HTERT RPE-1 (cell line): ENCODE measurements around the gene HOXA10.

Experiments used
- in situ Hi-C: fragments of 300-500 bp; cut with MboI; formaldehyde crosslinking; loops from 4 replicates; pipeline ENCODE4 v1.14.3; 2020; ENCODE audit warnings: low sequenced_read_pairs

HOXA10 gene

DNA sequence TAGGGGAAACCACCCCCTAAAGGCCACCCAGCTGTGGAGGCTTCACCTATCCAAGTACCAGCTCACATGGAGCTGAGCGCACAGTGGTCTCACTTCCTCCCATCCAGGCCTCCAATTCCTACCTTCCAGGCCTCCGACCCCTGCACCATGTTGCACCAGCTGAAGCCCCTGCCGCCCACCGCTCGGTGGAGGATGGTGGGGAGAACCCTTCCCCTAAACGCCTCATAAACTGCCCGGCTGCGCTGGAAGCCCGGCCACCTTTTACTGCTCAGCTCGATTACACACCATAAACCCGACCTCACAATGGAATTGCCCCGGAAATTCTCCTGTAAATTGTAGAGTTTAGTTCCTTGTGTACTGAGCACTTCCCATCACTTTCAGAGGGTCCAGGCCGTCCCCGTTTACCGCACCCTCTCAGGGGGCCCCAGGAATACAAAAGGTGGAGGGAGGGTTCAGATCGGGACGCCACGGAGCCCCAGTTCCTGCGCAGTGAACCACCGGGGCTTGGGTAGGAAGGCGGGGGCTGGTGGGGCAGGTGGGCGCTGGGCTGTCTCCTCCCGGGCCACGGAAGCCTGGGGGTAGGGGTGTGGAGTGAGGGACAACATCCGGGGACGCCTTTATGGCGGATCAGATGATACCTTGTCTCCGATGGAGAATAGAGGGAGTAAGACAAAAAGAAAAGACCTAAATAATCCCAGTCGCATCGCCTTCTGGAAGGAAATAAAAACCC, 16.3 kb downstream of the HOXA10 start:
- in situ Hi-C loops = no loop called here

DNA sequence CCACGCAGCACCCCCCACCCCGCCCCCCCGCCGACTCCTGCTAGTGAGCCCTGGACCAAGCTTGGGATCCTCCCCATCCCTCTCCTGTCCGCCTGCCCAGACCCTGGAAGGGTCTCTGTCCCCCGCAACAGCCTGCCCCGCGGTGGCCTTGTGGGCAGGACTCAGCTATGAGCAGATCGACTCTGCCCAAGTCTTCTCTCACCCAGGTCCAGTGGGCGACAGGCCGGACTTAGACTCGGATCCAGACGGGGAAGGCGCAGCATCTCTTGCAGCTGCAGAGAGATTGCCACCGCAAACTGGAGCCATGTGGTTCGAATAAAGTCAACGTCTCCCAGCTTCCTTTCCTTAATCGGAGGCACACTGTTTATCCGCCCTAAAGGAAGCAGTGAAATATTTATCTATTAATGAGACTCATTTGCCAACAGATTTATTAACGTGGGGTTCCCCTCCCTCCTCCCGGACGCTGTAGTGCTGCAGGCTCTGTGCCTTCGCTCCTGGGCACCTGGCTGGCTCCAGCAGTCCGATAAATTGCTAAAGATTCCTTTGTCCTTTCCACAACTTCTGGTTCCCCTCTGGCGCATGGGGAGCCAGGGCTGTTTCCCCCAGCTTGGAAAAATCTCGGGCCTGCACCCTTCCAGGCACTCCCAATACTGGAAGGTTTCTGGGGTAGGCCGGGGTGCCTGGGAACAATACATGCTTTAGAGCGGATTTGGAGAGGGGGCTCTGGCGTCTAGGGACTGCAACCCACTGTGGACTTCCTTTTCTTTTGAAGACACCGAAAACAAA, 17.0 kb downstream of the HOXA10 start:
- in situ Hi-C loops = no loop called here

DNA sequence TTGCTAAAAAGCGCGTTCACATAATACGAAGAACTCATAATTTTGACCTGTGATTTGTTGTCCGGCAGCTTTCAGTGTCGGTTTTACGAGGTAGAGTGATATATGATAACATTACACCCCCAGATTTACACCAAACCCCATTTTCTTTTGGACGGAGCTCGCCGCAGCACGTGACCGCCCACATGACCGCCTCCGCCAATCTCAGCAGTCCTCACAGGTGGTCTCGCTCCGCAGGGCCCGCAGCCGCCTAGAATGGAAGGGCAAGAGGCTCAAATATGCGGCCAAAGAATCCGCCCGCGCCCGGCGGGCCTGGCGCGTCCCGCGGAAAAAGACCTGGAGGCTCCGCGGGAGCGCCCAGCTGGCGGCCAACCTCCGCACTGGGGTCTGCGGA, 17.6 kb downstream of the HOXA10 start, which contains the start of gene HOXA7:
Gene HOXA7 (minus strand): TSS at position 168 of the 391 bp plus-strand sequence. CDS start 130 bp downstream, at position 38.
- in situ Hi-C loops = no loop called here

DNA sequence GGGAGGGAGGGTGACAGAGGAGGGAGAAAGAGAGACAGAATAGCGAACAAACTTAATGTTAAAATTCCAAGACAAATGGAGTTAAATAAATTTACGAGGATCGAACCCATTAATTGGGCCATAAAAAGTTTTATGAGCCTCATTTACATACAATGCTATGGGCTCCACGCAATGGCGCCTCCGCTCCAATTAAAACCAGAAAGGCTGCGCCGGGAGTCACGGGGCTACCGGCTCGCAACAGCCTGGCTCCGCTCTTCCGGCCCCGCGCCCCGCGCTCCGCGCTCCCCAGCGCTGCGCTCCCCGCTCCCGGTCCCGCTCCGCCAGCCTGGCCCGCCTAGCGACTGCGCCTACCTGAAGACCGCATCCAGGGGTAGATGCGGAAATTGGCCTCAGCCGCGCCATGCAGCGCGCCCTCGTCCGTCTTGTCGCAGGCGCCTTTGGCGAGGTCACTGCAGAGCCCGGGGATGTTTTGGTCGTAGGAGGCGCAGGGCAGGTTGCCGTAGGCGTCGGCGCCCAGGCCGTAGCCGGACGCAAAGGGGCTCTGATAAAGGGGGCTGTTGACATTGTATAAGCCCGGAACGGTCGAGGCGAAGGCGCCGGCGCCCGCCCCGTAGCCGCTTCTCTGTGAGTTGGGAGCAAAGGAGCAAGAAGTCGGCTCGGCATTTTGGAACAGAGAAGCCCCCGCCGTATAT, 18.2 kb downstream of the HOXA10 start:
- in situ Hi-C loops = no loop called here

DNA sequence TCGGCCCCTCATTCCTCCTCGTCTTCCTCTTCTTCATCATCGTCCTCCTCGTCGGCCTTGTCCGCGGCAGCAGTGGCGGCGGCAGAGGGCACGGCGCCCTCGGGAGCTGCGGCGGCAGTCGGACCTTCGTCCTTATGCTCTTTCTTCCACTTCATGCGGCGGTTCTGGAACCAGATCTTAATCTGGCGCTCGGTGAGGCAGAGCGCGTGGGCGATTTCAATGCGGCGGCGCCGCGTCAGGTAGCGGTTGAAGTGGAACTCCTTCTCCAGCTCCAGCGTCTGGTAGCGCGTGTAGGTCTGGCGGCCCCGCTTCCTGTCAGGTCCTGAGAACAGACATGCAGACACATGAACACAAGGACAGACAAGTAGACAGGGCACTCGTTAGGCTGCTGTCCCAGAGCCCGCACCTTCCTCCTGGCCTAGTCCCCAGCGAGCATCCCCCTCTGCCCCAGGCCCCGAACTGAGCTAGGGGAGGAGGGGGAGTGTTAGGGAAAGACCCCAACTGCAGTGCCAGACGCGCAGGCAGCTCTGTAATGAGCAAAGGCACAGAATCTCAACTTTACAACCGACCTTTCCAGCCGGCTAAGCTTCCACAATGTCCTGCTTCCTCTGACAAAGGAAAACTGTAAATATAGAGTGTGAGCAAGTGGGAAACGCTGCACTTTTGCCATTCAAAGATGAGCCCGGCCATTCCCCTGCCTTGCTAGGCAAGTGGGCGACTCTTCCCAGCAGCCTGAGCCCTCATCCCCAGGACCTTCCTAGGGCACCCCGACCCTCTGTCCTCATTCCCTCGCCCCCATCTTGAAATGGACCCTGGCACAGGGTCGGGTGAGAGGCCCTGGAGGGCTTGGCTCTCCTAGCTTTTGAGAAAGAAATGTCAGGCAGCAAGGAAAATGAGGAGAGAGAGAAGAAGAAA, 19.0 kb downstream of the HOXA10 start:
- in situ Hi-C loops = no loop called here

DNA sequence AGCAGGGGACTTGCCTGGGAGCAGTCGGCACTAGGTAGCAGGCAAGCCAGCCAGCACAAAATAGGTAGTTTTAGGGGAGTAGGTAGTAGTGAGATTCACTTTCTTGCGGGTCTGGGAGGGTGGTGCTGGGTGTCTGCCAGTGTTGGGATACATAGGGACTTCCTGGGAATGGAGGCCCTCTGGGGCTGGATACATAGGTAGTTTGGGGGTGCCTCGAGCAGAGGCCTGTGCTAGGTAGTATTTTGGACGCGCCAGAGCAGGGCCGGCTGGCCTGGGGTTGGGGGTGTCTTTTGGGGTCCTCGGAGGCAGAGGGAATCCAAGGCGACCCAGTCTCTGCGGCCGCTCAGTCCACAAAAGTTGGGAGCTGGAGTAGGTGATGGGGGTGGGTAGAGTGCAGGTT, 19.8 kb downstream of the HOXA10 start:
- in situ Hi-C loops = no loop called here

DNA sequence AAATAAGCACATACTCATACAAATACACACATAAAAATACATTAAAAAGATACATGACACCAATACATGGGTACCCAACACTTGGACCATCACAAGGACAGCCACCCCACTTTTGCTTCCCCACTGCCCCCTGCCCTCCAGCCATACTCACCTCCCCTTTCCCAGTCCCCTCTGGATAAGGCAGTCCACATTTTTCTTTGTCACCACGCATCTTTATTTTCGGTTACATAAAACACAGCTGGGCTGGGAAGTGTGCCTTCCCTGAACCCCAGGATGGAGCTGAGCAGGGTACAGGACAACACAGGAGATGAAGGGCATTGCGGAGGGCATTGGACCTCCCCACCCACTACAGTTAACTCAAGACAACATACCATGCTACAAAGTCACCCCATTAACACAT, 20.6 kb downstream of the HOXA10 start:
- in situ Hi-C loops = no loop called here

DNA sequence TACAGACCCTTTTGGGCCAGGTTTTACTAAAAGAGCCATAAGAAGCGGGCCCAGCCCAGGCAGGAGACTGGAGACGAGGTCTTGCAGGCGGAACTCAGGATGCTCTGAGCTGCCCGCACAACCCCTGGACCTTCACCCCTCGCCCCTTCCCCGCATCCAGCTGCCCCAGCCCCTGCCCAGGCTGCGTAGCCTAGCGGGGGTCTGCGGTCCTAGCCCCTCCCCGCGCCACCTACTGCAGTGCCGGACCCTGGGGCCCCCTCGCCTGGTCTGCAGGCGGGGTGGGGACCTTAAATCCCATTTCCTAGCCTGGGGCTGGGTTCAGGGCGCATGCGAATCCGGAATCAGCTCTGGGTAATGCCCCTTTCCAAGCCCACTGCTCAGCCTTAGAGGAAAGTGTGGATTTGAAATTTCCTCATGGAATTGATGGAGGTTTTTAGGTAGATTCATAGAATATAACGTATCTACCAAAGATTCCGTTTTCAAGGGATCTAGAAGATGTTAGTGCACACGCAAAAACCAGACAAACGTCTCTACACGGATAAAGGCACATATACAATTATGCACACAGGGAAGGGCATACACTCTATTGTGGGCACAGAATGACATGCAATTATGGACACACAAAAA, 21.2 kb downstream of the HOXA10 start:
- in situ Hi-C loops = no loop called here

DNA sequence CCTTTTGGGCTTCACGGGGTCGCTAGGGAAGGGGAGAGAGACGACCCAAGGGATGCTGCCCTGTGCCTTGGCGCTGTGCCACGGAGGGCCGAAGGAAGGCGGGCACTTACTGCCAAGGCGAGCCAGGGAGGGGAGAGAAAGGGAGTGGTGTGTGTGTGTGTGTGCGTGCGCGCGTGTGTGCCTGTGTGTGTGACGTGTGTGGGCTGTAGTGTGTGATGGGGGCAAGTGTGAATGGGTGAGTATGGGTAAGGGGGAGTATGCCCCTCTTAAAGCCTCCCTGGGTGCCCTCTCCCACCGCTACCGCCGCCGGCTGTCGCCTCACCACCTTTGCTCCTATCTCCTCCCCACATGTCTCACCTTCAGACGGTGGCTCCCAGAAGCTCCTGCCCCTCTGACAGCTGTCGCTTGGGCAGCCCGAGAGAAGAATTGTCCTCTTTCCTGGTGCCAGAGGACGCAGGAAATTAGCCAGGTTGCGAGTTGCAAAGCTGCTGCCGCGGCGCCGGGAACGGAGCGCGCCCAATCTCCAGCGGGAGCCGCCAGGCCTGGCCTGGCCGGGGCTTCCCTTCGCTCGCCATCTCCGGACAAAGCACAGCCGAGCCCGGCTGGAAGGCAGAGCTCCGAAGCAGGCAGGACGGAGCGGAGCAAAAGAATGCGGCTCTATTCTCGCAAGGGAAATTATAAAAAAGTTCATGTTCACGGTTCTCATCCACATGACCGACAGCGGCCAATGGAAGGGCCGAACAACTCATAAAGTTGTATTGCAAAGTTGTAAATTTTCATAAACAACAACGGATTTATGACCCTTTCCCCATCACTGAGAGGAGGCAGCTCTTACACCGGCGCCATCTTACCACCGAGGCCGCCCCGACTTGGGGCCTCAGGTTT, 21.9 kb downstream of the HOXA10 start, which contains the start of gene HOXA3:
Gene HOXA3 (minus strand): TSS at position 653 of the 885 bp plus-strand sequence. CDS start 41,943 bp downstream, outside the sequence.
- in situ Hi-C loops = no loop called here

DNA sequence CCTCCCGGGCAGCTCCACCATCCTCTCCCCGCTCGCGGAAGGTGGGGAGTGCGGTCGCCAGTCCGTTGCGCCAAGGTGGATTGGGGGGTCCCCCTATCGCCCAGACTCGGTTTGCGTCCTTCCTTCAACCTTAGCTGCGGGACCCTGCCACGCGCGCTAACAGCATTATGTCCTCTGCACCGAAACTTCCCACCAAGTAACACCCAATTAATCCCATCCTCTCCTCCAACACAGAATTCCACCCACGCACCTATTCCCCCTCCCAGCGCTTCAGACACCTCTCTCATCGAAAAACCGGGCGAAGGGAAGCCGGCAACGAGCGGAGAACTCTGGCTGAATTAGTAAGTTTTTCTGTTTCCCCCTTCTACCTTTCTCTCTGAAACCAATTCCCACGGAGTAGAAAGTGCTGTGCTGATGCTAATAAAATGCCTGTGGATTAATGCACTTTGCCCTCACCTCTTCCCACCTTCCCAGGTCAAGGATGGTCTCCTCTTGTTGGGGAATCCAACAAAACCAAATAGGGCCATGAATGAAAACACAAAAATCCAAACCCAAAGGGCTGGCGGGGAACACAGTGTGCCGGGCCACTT, 22.7 kb downstream of the HOXA10 start:
- in situ Hi-C loops = no loop called here

DNA sequence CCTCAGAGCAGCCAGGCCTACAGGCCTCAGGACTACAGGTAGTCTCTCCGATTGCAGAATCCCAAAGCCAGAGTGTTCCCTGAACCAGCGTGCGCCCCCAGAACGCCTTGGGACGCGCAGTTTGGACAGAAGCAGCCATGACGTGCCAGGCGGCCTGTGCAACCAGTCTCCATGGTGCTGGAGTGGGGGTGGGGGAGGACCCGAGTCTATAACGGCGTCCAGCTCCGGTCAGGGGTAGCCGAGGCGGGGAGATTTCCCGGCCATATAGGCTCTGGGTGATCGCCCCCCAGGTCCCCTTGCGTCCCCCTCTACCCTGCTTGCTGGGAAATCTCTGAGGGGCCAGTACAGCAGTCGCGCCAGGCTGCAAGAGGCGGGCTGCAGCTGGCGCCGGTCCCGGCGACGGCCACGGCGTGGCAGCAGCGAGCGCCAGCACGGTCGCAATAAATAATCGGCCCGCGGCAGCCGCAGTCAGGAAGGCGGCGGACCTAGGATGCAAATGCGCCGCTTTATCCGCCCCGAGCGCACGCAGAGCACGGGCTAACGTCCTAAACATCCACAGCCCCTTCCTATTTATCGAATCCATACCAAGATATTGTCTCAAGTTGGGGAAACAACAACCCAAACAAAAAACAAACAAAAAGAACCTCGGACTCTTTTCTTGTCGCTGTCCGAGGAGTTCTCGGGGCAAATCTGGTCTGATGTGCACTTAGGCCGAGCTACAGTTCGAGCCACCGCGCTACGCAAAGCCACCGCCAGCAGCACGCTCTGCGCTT, 23.4 kb downstream of the HOXA10 start:
- in situ Hi-C loops = no loop called here

DNA sequence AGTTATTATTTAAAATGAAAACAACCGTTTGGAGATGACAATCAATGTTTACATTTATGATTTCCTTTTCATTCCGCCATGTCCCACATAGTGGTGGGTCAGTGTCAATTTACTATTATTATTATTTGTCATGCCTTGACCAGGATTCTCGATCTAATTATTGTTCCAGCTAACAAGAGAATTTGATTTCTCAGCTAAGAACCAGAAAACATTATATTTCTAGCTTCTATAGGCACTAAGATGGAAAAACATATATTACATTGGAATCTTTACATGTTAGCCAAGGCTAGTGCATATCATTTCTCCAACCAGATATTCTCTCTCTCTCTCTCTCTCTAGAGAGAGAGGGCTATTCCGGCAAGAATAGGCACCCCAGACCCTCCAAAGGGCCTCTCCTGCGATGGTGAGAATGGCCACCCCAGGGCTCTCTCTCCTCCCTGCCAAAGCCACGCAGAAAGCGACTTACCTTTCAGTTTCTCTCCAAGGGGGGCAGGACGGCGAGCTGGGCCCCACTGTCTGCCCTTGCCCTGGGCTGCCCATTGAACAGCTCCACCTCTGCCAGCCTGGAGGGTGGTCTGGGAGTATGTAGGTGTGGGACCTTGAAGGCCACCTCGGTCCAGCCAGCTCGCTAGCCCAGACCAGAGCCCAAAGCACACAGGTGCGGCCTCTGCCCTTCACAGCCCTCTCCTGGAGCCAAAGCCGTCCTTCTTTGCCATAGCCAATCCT, 24.1 kb downstream of the HOXA10 start:
- in situ Hi-C loops = no loop called here

DNA sequence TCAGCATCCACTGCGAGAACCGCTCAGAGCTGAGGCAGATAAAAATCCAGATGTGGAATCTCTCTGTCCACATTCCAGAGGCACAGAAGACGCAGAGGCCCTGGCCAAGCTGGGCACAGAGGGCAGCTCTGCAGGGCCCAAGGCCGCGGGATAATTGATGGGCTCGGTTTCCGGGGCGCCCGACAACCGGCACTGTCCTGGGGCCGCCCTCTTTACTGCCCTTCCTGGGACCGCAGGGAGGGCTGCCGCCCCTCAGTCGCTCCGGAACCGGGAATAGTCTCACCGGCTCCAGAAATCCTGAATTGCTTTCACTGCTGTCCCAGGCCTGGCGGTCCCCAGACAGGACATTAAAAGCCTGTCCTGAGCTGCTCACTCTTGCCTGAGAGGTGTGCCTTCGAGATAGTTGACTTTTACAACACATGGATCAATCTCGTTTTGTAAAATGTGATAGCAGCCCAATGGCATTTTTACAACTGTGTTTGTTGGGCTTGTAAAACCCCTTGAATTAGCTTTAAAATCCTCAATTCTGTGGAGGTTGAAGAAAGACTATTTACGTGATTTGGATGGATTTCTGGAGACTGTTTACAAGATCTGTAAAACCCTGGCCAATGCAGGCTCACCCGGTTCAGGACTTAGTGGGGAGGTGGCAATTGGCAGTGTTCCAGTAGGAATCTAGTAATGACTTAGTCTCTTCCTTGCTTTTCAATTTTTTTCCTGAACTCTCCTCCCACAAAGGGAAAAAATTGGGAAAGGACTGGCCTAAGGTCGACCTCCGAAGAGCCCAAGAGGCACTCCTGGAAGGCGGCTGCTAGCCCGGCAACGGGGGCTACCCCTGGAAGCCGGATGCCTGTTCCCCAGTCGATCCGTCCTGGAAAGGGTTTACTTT, 25.1 kb downstream of the HOXA10 start:
- in situ Hi-C loops = no loop called here

DNA sequence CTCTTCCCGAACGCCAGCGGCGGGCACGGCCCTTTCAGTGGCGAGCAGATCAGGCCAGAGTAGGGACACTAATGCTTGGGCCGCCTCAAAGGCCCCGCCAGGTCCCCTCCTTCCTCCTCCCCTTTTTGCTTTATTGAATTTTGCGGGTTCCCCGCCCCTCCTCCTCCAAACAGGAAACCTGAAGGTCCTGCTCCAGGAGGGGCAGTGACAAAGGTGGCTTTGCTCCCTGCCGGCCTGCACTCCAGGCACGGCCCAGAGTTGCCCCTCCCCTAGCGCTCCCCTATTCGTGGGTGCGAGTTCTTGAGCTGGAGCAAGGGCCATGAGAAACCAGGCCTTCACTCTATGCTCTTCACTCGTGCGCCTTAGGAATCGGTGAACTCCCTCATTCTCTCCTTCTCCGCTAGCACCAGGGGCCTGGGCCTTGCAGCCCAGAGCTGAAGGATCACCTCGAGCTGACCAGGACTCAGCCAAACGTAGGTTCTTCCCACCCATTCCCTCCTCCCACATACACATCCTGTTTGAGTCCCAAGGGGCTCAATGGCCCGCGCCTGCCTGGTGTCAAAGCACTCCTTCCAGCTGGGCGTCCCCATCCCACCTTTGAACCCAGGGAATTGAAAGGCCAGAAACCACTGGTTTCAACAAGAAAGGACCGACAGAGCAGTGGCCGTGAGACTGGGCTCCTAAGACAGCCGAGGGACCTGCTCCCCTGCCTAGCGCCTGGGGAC, 25.9 kb downstream of the HOXA10 start:
- in situ Hi-C loops = no loop called here

DNA sequence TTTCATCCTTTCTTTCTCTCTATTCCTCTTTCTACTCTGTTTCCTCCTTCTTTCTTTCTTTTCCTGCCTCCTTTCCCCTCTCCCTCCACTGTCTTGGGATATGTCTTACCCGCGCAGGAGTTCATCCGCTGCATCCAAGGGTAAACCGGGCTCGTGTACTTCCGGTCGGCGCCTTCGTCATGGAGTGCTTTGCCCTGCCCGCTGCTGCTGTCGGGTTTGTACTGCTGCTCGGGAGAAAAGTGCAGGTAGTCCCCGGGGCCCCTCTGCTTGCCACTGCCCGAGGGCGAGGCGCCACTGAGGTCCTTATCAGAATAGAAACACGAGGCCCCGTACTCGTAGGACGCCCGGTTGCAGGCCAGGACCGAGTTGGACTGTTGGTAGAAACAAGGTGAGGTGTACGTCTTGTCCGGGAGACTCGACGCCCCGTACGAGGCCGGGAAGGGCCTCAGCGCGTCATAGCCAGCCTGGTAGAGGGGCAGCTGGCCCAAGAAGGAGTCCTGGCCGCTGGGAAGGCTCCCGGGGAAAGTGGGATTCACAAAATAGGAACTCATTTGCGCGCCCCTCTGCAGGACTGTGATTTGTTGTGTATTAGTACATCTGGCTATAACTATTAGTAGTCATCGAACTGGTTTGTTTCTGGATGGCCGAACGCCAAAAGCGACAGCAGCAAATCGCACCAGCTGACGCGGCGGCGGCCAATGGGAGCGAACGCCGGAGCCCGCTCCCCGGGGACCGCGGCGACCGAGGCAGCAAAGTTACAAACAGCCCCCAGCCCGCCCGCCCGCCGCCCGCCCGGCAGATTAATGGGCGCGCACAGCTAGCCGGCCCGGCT, 26.7 kb downstream of the HOXA10 start, which contains the start of gene HOXA6:
Gene HOXA6 (minus strand): TSS at position 576 of the 832 bp plus-strand sequence. CDS start 25 bp downstream, at position 551.
- in situ Hi-C loops = no loop called here
